GM18858 (cell line): Measurements from ENCODE around the gene CPED1.
"Not testable (repeated sequence)": the region's sequence is repeated elsewhere in the genome, so short reads cannot be mapped to it uniquely, and the experiment has no call there.

ENCODE experiments used
- ATAC-seq: cut with Tn5 transposase; IDR thresholded peaks from one replicate; pipeline ENCODE4 v1.9.1; 2021; ENCODE audit not compliant: unreplicated experiment

The CPED1 gene

GRCh38 chr7:121069346-121070100 lies 81.0 kb downstream of the CPED1 start:
- no peak for ATAC-seq

- no peak for ATAC-seq
Observed at GRCh38 chr7:121071132-121071531, 82.6 kb downstream of the CPED1 start.

GRCh38 chr7:121071662-121072061 lies 83.2 kb downstream of the CPED1 start:
- no peak for ATAC-seq

- no peak for ATAC-seq
Observed at GRCh38 chr7:121072826-121073225, 84.3 kb downstream of the CPED1 start.

GRCh38 chr7:121073463-121074099 lies 85.1 kb downstream of the CPED1 start:
- ATAC-seq, result no peak

- ATAC-seq, result not testable (repeated sequence)
Observed at GRCh38 chr7:121075424-121075841, 86.9 kb downstream of the CPED1 start.

GRCh38 chr7:121075952-121076349 lies 87.4 kb downstream of the CPED1 start:
- no peak for ATAC-seq

GRCh38 chr7:121076350-121077164 lies 88.0 kb downstream of the CPED1 start:
- ATAC-seq, result no peak

GRCh38 chr7:121077165-121077630 lies 88.7 kb downstream of the CPED1 start:
- ATAC-seq, result no peak

- no peak for ATAC-seq
Observed at GRCh38 chr7:121078701-121079227, 90.3 kb downstream of the CPED1 start.

- no peak for ATAC-seq
Observed at GRCh38 chr7:121079425-121080169, 91.1 kb downstream of the CPED1 start.

- no peak for ATAC-seq
Observed at GRCh38 chr7:121080257-121080912, 91.9 kb downstream of the CPED1 start.

GRCh38 chr7:121080913-121081326 lies 92.4 kb downstream of the CPED1 start:
- no peak for ATAC-seq

GRCh38 chr7:121081327-121081936 lies 92.9 kb downstream of the CPED1 start:
- ATAC-seq, result peak; percentile 86

- ATAC-seq, result no peak
Observed at GRCh38 chr7:121082400-121083101, 94.0 kb downstream of the CPED1 start.

GRCh38 chr7:121083138-121083789 lies 94.8 kb downstream of the CPED1 start:
- no peak for ATAC-seq

GRCh38 chr7:121083790-121084251 lies 95.3 kb downstream of the CPED1 start:
- no peak for ATAC-seq

- no peak for ATAC-seq
Observed at GRCh38 chr7:121084256-121084655, 95.7 kb downstream of the CPED1 start.
